GM23338 (cell line): ENCODE data around the gene CTNNAL1. TPM values are rescaled to one million over a fixed set of nuclear protein-coding genes. Genes with fewer than 3 reads are reported as not detected.
"Not testable (repeated sequence)": the region's sequence is repeated elsewhere in the genome, so short reads cannot be mapped to it uniquely, and the experiment has no call there.

Experiments
- ATAC-seq: fragments of 200-7000 bp; cut with Tn5 transposase; 3 replicates; pipeline ENCODE4 v1.9.1; 2020
- DNase-seq: peaks from one replicate; pipeline ENCODE4 v3.0.0-alpha.2; 2015; ENCODE audit warnings: low spot score
- H2AFZ ChIP-seq: fragments of 200-600 bp; sonication (generic); 2 replicates; pipeline ENCODE4 v1.8.0; 2016; ENCODE audit warnings: antibody characterized with exemption, mild to moderate bottlenecking, moderate library complexity
- H3F3A ChIP-seq: fragments of 200-600 bp; sonication (generic); replicated peaks from 2 replicates; pipeline ENCODE4 v1.8.0; 2017; ENCODE audit warnings: antibody characterized with exemption, mixed run types, low read depth
- H3K27ac ChIP-seq: fragments of 200-600 bp; sonication (generic); 2 replicates; pipeline ENCODE4 v1.6.1; 2016; ENCODE audit warnings: low read depth
- H3K27me3 ChIP-seq: fragments of 200-600 bp; sonication (generic); 2 replicates; pipeline ENCODE4 v1.8.0; 2016; ENCODE audit warnings: mild to moderate bottlenecking, mixed run types, moderate library complexity; ENCODE audit not compliant: insufficient read depth
- H3K36me3 ChIP-seq: fragments of 200-600 bp; sonication (generic); 2 replicates; pipeline ENCODE4 v1.8.0; 2016; ENCODE audit warnings: mild to moderate bottlenecking; ENCODE audit not compliant: insufficient read depth
- H3K4me1 ChIP-seq: fragments of 200-600 bp; sonication (generic); 2 replicates; pipeline ENCODE4 v1.8.0; 2016; ENCODE audit warnings: mild to moderate bottlenecking, moderate library complexity; ENCODE audit not compliant: insufficient read depth
- H3K4me2 ChIP-seq: fragments of 200-600 bp; sonication (generic); 2 replicates; pipeline ENCODE4 v1.7.1; 2017; ENCODE audit warnings: mixed run types
- H3K4me3 ChIP-seq: fragments of 200-600 bp; sonication (generic); 2 replicates; pipeline ENCODE4 v1.6.1; 2016; ENCODE audit warnings: mixed run types
- H3K79me2 ChIP-seq: fragments of 200-600 bp; sonication (generic); replicated peaks from 2 replicates; pipeline ENCODE4 v1.8.0; 2017; ENCODE audit warnings: mild to moderate bottlenecking; ENCODE audit not compliant: insufficient read depth
- H3K9me2 ChIP-seq: fragments of 200-600 bp; sonication (generic); 2 replicates; pipeline ENCODE4 v1.8.0; 2017; ENCODE audit not compliant: insufficient read depth
- H4K20me1 ChIP-seq: fragments of 200-600 bp; sonication (generic); replicated peaks from 2 replicates; pipeline ENCODE4 v1.8.0; 2017; ENCODE audit warnings: mild to moderate bottlenecking; ENCODE audit not compliant: insufficient read depth
- H3K27ac Mint-ChIP-seq: 2 replicates; pipeline ENCODE4 v1.8.0; 2020; ENCODE audit warnings: inconsistent platforms, mild to moderate bottlenecking, moderate library complexity, mixed read lengths
- H3K27me3 Mint-ChIP-seq: 3 replicates; pipeline ENCODE4 v1.8.0; 2022; ENCODE audit warnings: low read depth, mild to moderate bottlenecking, moderate library complexity, mixed read lengths, inconsistent platforms; ENCODE audit not compliant: insufficient read depth, poor library complexity
- H3K36me3 Mint-ChIP-seq: 3 replicates; pipeline ENCODE4 v1.8.0; 2021; ENCODE audit warnings: low read depth, mild to moderate bottlenecking, inconsistent platforms, moderate library complexity, mixed read lengths
- H3K4me1 Mint-ChIP-seq: 3 replicates; pipeline ENCODE4 v1.8.0; 2020; ENCODE audit warnings: mild to moderate bottlenecking, inconsistent platforms, mixed read lengths
- H3K4me3 Mint-ChIP-seq: 3 replicates; pipeline ENCODE4 v1.8.0; 2021; ENCODE audit warnings: moderate library complexity, mild to moderate bottlenecking, inconsistent platforms, mixed read lengths
- H3K9me3 Mint-ChIP-seq: 3 replicates; pipeline ENCODE4 v1.8.0; 2020; ENCODE audit warnings: moderate library complexity, mild to moderate bottlenecking, inconsistent platforms, mixed read lengths
- EZH2phosphoT487 ChIP-seq: fragments of 200-600 bp; sonication (generic); IDR thresholded peaks from one replicate; pipeline ENCODE4 v1.8.1; 2018; ENCODE audit warnings: antibody characterized with exemption; ENCODE audit not compliant: unreplicated experiment
- JUNB ChIP-seq: IDR thresholded peaks from one replicate; pipeline ENCODE4 v1.6.1; 2016; ENCODE audit warnings: antibody characterized with exemption; ENCODE audit not compliant: unreplicated experiment
- NANOG ChIP-seq: IDR thresholded peaks from 2 replicates; pipeline ENCODE4 v1.6.1; 2016; ENCODE audit warnings: antibody characterized with exemption, borderline replicate concordance
- POLR2AphosphoS5 ChIP-seq: IDR thresholded peaks from 2 replicates; pipeline ENCODE4 v1.6.1; 2016; ENCODE audit warnings: antibody characterized with exemption, low read depth
- STAT1 ChIP-seq: IDR thresholded peaks from one replicate; pipeline ENCODE4 v1.6.1; 2016; ENCODE audit warnings: antibody characterized with exemption; ENCODE audit not compliant: unreplicated experiment
- ZNF114 ChIP-seq: fragments of 250-450 bp; sonication (Bioruptor Pico); IDR thresholded peaks from 2 replicates; pipeline ENCODE4 v1.5.0; 2020; ENCODE audit warnings: mild to moderate bottlenecking, moderate library complexity
- ZNF331 ChIP-seq: fragments of 250-450 bp; sonication (Bioruptor Pico); IDR thresholded peaks from 2 replicates; pipeline ENCODE4 v1.5.0; 2020; ENCODE audit warnings: low read depth, mild to moderate bottlenecking, moderate library complexity
- polyA plus RNA-seq: library from polyadenylated mRNA; unstranded; fragments of >200 nt; fragmentation: Nextera tagmentation; extraction: Ambion mirVana; gene quantifications from 2 replicates; pipeline ENCODE4 v1.2.1, GENCODE V29; 2016
- total RNA-seq: library from RNA; depleted of rRNA; stranded (reverse); fragments of >200 nt; shearing (Covaris generic); gene quantifications from 2 replicates; pipeline ENCODE4 v1.2.3, GENCODE V29; 2014
- TF ChIP-seq, protein P1 (sequence below): fragments of 250-450 bp; sonication (Bioruptor Pico); IDR thresholded peaks from 2 replicates; pipeline ENCODE4 v1.5.0; 2020; ENCODE audit warnings: mild to moderate bottlenecking, moderate library complexity
- TF ChIP-seq, protein P2 (sequence below): IDR thresholded peaks from one replicate; pipeline ENCODE4 v1.6.1; 2018; ENCODE audit warnings: antibody characterized with exemption; ENCODE audit not compliant: unreplicated experiment
- TF ChIP-seq, protein P3 (sequence below): IDR thresholded peaks from 2 replicates; pipeline ENCODE4 v1.6.1; 2016; ENCODE audit warnings: antibody characterized with exemption
- TF ChIP-seq, protein P4 (sequence below), 2 experiments: fragments of 200-600 bp in 1 of 2; sonication (generic) in 1 of 2; conservative IDR thresholded peaks; 2 replicates each; pipeline versions ENCODE4 v1.5.1 to v1.6.1; 2016 to 2017; ENCODE audit warnings: antibody characterized with exemption in 2 of 2, low read depth in 2 of 2, mild to moderate bottlenecking in 2 of 2, moderate library complexity in 1 of 2

Gene CTNNAL1
- total and polyA plus RNA-seq, 2 experiments from 2014 or later, result 63.0 to 211 TPM

DNA sequence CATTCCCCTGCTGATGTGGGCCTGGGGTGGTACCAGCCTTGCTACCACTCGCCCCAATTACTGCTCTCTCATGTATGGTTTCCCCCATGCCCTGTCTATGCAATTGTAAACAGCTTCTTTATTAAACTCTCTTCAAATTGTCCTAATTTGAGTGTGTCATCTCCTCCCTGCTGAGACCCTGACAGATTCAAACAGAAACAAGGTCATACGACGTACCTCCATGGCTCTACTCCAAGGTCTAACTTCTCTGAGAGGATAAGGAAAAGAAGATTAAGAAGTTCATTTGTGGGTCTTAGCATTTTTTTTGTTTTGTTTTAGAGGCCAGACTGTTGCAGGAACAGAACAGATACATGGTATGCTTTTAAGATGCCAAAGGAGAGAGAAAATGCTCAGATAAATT, 41.1 kb downstream of the CTNNAL1 start:
- H3K9me2 ChIP-seq, result no peaks in the 10 kb centered on the region
- no peak overlapping the region for H3K4me3 ChIP-seq
- no peak overlapping the region for H3K4me3 Mint-ChIP-seq
- no peak overlapping the region for H3K27ac ChIP-seq
- TF ChIP-seq NANOG, result no peak
- TF ChIP-seq, protein P1, sequence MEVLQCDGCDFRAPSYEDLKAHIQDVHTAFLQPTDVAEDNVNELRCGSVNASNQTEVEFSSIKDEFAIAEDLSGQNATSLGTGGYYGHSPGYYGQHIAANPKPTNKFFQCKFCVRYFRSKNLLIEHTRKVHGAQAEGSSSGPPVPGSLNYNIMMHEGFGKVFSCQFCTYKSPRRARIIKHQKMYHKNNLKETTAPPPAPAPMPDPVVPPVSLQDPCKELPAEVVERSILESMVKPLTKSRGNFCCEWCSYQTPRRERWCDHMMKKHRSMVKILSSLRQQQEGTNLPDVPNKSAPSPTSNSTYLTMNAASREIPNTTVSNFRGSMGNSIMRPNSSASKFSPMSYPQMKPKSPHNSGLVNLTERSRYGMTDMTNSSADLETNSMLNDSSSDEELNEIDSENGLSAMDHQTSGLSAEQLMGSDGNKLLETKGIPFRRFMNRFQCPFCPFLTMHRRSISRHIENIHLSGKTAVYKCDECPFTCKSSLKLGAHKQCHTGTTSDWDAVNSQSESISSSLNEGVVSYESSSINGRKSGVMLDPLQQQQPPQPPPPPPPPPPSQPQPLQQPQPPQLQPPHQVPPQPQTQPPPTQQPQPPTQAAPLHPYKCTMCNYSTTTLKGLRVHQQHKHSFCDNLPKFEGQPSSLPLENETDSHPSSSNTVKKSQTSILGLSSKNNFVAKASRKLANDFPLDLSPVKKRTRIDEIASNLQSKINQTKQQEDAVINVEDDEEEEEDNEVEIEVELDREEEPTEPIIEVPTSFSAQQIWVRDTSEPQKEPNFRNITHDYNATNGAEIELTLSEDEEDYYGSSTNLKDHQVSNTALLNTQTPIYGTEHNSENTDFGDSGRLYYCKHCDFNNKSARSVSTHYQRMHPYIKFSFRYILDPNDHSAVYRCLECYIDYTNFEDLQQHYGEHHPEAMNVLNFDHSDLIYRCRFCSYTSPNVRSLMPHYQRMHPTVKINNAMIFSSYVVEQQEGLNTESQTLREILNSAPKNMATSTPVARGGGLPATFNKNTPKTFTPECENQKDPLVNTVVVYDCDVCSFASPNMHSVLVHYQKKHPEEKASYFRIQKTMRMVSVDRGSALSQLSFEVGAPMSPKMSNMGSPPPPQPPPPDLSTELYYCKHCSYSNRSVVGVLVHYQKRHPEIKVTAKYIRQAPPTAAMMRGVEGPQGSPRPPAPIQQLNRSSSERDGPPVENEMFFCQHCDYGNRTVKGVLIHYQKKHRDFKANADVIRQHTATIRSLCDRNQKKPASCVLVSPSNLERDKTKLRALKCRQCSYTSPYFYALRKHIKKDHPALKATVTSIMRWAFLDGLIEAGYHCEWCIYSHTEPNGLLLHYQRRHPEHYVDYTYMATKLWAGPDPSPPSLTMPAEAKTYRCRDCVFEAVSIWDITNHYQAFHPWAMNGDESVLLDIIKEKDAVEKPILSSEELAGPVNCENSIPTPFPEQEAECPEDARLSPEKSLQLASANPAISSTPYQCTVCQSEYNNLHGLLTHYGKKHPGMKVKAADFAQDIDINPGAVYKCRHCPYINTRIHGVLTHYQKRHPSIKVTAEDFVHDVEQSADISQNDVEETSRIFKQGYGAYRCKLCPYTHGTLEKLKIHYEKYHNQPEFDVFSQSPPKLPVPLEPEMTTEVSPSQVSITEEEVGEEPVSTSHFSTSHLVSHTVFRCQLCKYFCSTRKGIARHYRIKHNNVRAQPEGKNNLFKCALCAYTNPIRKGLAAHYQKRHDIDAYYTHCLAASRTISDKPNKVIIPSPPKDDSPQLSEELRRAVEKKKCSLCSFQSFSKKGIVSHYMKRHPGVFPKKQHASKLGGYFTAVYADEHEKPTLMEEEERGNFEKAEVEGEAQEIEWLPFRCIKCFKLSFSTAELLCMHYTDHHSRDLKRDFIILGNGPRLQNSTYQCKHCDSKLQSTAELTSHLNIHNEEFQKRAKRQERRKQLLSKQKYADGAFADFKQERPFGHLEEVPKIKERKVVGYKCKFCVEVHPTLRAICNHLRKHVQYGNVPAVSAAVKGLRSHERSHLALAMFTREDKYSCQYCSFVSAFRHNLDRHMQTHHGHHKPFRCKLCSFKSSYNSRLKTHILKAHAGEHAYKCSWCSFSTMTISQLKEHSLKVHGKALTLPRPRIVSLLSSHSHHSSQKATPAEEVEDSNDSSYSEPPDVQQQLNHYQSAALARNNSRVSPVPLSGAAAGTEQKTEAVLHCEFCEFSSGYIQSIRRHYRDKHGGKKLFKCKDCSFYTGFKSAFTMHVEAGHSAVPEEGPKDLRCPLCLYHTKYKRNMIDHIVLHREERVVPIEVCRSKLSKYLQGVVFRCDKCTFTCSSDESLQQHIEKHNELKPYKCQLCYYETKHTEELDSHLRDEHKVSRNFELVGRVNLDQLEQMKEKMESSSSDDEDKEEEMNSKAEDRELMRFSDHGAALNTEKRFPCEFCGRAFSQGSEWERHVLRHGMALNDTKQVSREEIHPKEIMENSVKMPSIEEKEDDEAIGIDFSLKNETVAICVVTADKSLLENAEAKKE (CRISPR knock-in tag), result no peak
- no peak for TF ChIP-seq ZNF114 (CRISPR knock-in tag)
- TF ChIP-seq, protein P2, sequence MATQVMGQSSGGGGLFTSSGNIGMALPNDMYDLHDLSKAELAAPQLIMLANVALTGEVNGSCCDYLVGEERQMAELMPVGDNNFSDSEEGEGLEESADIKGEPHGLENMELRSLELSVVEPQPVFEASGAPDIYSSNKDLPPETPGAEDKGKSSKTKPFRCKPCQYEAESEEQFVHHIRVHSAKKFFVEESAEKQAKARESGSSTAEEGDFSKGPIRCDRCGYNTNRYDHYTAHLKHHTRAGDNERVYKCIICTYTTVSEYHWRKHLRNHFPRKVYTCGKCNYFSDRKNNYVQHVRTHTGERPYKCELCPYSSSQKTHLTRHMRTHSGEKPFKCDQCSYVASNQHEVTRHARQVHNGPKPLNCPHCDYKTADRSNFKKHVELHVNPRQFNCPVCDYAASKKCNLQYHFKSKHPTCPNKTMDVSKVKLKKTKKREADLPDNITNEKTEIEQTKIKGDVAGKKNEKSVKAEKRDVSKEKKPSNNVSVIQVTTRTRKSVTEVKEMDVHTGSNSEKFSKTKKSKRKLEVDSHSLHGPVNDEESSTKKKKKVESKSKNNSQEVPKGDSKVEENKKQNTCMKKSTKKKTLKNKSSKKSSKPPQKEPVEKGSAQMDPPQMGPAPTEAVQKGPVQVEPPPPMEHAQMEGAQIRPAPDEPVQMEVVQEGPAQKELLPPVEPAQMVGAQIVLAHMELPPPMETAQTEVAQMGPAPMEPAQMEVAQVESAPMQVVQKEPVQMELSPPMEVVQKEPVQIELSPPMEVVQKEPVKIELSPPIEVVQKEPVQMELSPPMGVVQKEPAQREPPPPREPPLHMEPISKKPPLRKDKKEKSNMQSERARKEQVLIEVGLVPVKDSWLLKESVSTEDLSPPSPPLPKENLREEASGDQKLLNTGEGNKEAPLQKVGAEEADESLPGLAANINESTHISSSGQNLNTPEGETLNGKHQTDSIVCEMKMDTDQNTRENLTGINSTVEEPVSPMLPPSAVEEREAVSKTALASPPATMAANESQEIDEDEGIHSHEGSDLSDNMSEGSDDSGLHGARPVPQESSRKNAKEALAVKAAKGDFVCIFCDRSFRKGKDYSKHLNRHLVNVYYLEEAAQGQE, result no peak
- TF ChIP-seq, protein P3, sequence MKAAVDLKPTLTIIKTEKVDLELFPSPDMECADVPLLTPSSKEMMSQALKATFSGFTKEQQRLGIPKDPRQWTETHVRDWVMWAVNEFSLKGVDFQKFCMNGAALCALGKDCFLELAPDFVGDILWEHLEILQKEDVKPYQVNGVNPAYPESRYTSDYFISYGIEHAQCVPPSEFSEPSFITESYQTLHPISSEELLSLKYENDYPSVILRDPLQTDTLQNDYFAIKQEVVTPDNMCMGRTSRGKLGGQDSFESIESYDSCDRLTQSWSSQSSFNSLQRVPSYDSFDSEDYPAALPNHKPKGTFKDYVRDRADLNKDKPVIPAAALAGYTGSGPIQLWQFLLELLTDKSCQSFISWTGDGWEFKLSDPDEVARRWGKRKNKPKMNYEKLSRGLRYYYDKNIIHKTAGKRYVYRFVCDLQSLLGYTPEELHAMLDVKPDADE, result no peak
- no peak for TF ChIP-seq STAT1
- no peak for TF ChIP-seq EZH2phosphoT487
- TF ChIP-seq POLR2AphosphoS5, result no peak
- TF ChIP-seq, protein P4, sequence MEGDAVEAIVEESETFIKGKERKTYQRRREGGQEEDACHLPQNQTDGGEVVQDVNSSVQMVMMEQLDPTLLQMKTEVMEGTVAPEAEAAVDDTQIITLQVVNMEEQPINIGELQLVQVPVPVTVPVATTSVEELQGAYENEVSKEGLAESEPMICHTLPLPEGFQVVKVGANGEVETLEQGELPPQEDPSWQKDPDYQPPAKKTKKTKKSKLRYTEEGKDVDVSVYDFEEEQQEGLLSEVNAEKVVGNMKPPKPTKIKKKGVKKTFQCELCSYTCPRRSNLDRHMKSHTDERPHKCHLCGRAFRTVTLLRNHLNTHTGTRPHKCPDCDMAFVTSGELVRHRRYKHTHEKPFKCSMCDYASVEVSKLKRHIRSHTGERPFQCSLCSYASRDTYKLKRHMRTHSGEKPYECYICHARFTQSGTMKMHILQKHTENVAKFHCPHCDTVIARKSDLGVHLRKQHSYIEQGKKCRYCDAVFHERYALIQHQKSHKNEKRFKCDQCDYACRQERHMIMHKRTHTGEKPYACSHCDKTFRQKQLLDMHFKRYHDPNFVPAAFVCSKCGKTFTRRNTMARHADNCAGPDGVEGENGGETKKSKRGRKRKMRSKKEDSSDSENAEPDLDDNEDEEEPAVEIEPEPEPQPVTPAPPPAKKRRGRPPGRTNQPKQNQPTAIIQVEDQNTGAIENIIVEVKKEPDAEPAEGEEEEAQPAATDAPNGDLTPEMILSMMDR (conservative IDR thresholded peaks at IDR 0.05; ENCODE audit: low read depth in 2 of 2), result no peak
- no peak for TF ChIP-seq JUNB
- no peak for TF ChIP-seq ZNF331 (CRISPR knock-in tag)
- H3K4me1 Mint-ChIP-seq, result no peaks in the 10 kb centered on the region
- peaks cover 4% of the 10 kb centered on the region; the same call in 1 of the 2 replicates for H3K36me3 ChIP-seq
- DNase-seq, result no peak
- no peaks in the 10 kb centered on the region for H3K4me1 ChIP-seq
- H3K27me3 Mint-ChIP-seq, result no peaks in the 10 kb centered on the region
- no peaks in the 10 kb centered on the region for H3K79me2 ChIP-seq
- H2AFZ ChIP-seq, result no peak overlapping the region
- H3K36me3 Mint-ChIP-seq, result peaks cover 18% of the 10 kb centered on the region
- H4K20me1 ChIP-seq, result no peaks in the 10 kb centered on the region
- H3K27ac Mint-ChIP-seq, result no peak overlapping the region
- no peaks in the 10 kb centered on the region for H3K9me3 Mint-ChIP-seq
- no peak overlapping the region for H3K4me2 ChIP-seq
- ATAC-seq, result no peak
- no peaks in the 10 kb centered on the region for H3F3A ChIP-seq
- no peaks in the 10 kb centered on the region for H3K27me3 ChIP-seq

DNA sequence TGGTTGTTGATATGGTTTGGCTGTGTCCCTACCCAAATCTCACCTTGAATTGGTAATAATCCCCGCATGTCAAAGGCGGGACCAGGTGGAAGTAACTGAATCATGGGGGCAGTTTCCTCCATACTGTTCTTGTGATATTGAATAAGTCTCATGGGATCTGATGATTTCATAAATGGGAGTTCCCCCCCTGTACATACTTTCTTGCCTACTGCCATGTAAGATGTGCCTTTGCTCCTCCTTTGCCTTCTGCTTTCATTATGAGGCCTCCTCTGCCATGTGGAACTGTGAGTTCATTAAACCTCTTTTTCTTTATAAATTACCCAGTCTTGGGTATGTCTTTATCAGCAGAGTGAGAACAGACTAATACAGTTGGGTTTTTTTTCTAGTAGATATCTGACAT, 41.9 kb downstream of the CTNNAL1 start:
- not testable (repeated sequence) for H3K9me3 Mint-ChIP-seq, H3K27ac ChIP-seq, H4K20me1 ChIP-seq, H3K27ac Mint-ChIP-seq, H3K4me2 ChIP-seq, H2AFZ ChIP-seq, H3K27me3 Mint-ChIP-seq, H3K9me2 ChIP-seq, H3F3A ChIP-seq, ATAC-seq, H3K27me3 ChIP-seq, DNase-seq, H3K36me3 ChIP-seq, H3K4me1 ChIP-seq, H3K79me2 ChIP-seq, H3K4me1 Mint-ChIP-seq, H3K4me3 Mint-ChIP-seq, H3K4me3 ChIP-seq
- peaks cover 16% of the 10 kb centered on the region for H3K36me3 Mint-ChIP-seq
